HepG2 (cell line): ENCODE data around the gene CAPN13. TPM values are rescaled to one million over a fixed set of nuclear protein-coding genes. Genes with fewer than 3 reads are reported as not detected.

Experiments used
- CBFB ChIP-seq: sonication (generic); formaldehyde crosslinking; IDR thresholded peaks from 2 replicates; pipeline ENCODE4 v1.4.0; 2020; ENCODE audit warnings: missing genetic modification reagents
- CBX1 ChIP-seq: IDR thresholded peaks from one replicate; pipeline ENCODE4 v1.6.1; 2016; ENCODE audit warnings: antibody characterized with exemption, low read depth
- CEBPB ChIP-seq: IDR thresholded peaks from 2 replicates; pipeline ENCODE4 v1.6.1; 2011; ENCODE audit warnings: low read depth, low read length, improper control_type of control experiment, borderline replicate concordance
- DR1 ChIP-seq: sonication (generic); formaldehyde crosslinking; IDR thresholded peaks from 2 replicates; pipeline ENCODE4 v1.8.0; 2021; ENCODE audit warnings: mild to moderate bottlenecking, missing genetic modification reagents, inconsistent platforms
- ERF ChIP-seq: IDR thresholded peaks from 2 replicates; pipeline ENCODE4 v1.6.1; 2018; ENCODE audit warnings: missing biosample characterization, missing genetic modification reagents
- ETV6 ChIP-seq: sonication (generic); formaldehyde crosslinking; conservative IDR thresholded peaks from 2 replicates; pipeline ENCODE4 v1.4.0; 2020; ENCODE audit warnings: missing genetic modification reagents
- FOXA1 ChIP-seq, 2 experiments: fragments of 450-650 bp in 1 of 2; sonication (generic) in 1 of 2; formaldehyde crosslinking in 1 of 2; IDR thresholded peaks; 2 replicates each; pipeline versions ENCODE4 v1.4.0 to v1.6.1; 2016 to 2020; ENCODE audit warnings: missing genetic modification reagents in 1 of 2
- FOXO1 ChIP-seq: sonication (generic); formaldehyde crosslinking; IDR thresholded peaks from 2 replicates; pipeline ENCODE4 v1.4.0; 2020; ENCODE audit warnings: missing genetic modification reagents
- GATAD2A ChIP-seq: IDR thresholded peaks from 2 replicates; pipeline ENCODE4 v1.6.1; 2016
- HNF4G ChIP-seq, 2 experiments: sonication (generic) in 1 of 2; formaldehyde crosslinking in 1 of 2; IDR thresholded peaks; 2 replicates each; pipeline versions ENCODE4 v1.4.0 to v1.6.1; 2011 to 2020; ENCODE audit warnings: borderline replicate concordance in 2 of 2, low read depth in 2 of 2, mild to moderate bottlenecking in 2 of 2, low read length in 1 of 2, missing genetic modification reagents in 1 of 2, moderate library complexity in 1 of 2
- IKZF5 ChIP-seq: IDR thresholded peaks from 2 replicates; pipeline ENCODE4 v1.6.1; 2018; ENCODE audit warnings: missing genetic modification reagents, mild to moderate bottlenecking, missing compliant biosample characterization
- KDM1A ChIP-seq: IDR thresholded peaks from 2 replicates; pipeline ENCODE4 v1.6.1; 2016; ENCODE audit warnings: missing compliant biosample characterization
- KDM2A ChIP-seq: sonication (generic); formaldehyde crosslinking; IDR thresholded peaks from 2 replicates; pipeline ENCODE4 v1.4.0; 2020; ENCODE audit warnings: low read depth, missing genetic modification reagents, borderline replicate concordance
- MAFF ChIP-seq: IDR thresholded peaks from 2 replicates; pipeline ENCODE4 v1.6.1; 2011; ENCODE audit warnings: low read depth, low read length, improper control_type of control experiment
- MIXL1 ChIP-seq: IDR thresholded peaks from 2 replicates; pipeline ENCODE4 v1.6.1; 2016
- NCOR1 ChIP-seq: fragments of 200-600 bp; sonication (generic); IDR thresholded peaks from 2 replicates; pipeline ENCODE4 v1.7.0; 2017; ENCODE audit warnings: antibody characterized with exemption, low read length, borderline replicate concordance
- PCBP2 ChIP-seq: fragments of 200-400 bp; formaldehyde crosslinking; optimal IDR thresholded peaks from 2 replicates; pipeline ENCODE3; 2018; ENCODE audit warnings: low read length, low read depth; ENCODE audit not compliant: poor library complexity, severe bottlenecking
- PRPF4 ChIP-seq: fragments of 200-400 bp; formaldehyde crosslinking; IDR thresholded peaks from 2 replicates; pipeline ENCODE4 v1.6.1; 2016; ENCODE audit warnings: low read length, low read depth; ENCODE audit not compliant: poor library complexity, severe bottlenecking
- SMYD3 ChIP-seq: sonication (generic); formaldehyde crosslinking; IDR thresholded peaks from 2 replicates; pipeline ENCODE4 v1.8.1; 2023; ENCODE audit warnings: mild to moderate bottlenecking, missing genetic modification reagents
- SP1 ChIP-seq, 2 experiments: fragments of 450-650 bp in 1 of 2; sonication (generic) in 1 of 2; formaldehyde crosslinking in 1 of 2; IDR thresholded peaks; 2 replicates each; pipeline versions ENCODE4 v1.4.0 to v1.6.1; 2016 to 2020; ENCODE audit warnings: missing genetic modification reagents in 1 of 2
- ZKSCAN1 ChIP-seq: fragments of 150-350 bp; IDR thresholded peaks from 2 replicates; pipeline ENCODE4 v1.6.1; 2014; ENCODE audit warnings: low read length
- ZNF253 ChIP-seq: sonication (generic); formaldehyde crosslinking; IDR thresholded peaks from 2 replicates; pipeline ENCODE4 v1.8.0; 2022; ENCODE audit warnings: mild to moderate bottlenecking, missing genetic modification reagents, borderline replicate concordance
- ZNF326 ChIP-seq: sonication (generic); formaldehyde crosslinking; IDR thresholded peaks from 2 replicates; pipeline ENCODE4 v1.4.0; 2020; ENCODE audit warnings: missing genetic modification reagents, borderline replicate concordance
- ZNF331 ChIP-seq: sonication (generic); formaldehyde crosslinking; IDR thresholded peaks from 2 replicates; pipeline ENCODE4 v1.4.0; 2020; ENCODE audit warnings: missing genetic modification reagents
- ZNF644 ChIP-seq: IDR thresholded peaks from 2 replicates; pipeline ENCODE4 v1.6.1; 2016; ENCODE audit warnings: low read depth
- ZNF782 ChIP-seq: sonication (generic); formaldehyde crosslinking; IDR thresholded peaks from 2 replicates; pipeline ENCODE4 v1.4.0; 2020; ENCODE audit warnings: missing genetic modification reagents, mild to moderate bottlenecking, borderline replicate concordance
- polyA plus RNA-seq, 8 experiments: library from polyadenylated mRNA; depleted of rRNA in 3 of 8; stranded (reverse) in 7 of 8; unstranded in 1 of 8; fragments of >200 nt; fragmentation: Illumina TruSeq in 4 of 8; extraction: Trizol in 4 of 8; gene quantifications; 2 replicates each; pipeline versions ENCODE4 v1.2.1 to v1.2.3, GENCODE V29; 2011 to 2016; ENCODE audit warnings: low read depth in 4 of 8, missing spikeins in 1 of 8, mixed read lengths in 1 of 8; ENCODE audit not compliant: insufficient read depth in 1 of 8
- total RNA-seq, 5 experiments: library from RNA; depleted of rRNA; stranded (reverse); fragments of >200 nt; fragmentation: Illumina TruSeq; extraction: Trizol; gene quantifications; 2 replicates each; pipeline ENCODE4 v1.2.3, GENCODE V29; 2016; ENCODE audit warnings: low read depth in 1 of 5
- TF ChIP-seq, protein P1 (sequence below): sonication (generic); formaldehyde crosslinking; IDR thresholded peaks from 2 replicates; pipeline ENCODE4 v1.4.0; 2020; ENCODE audit warnings: missing genetic modification reagents, borderline replicate concordance

CAPN13 gene
- total and polyA plus RNA-seq, 2 of the 13 experiments (the other 11 are each of a cell fraction or from before 2014, with no cell fraction given) = not detected

DNA sequence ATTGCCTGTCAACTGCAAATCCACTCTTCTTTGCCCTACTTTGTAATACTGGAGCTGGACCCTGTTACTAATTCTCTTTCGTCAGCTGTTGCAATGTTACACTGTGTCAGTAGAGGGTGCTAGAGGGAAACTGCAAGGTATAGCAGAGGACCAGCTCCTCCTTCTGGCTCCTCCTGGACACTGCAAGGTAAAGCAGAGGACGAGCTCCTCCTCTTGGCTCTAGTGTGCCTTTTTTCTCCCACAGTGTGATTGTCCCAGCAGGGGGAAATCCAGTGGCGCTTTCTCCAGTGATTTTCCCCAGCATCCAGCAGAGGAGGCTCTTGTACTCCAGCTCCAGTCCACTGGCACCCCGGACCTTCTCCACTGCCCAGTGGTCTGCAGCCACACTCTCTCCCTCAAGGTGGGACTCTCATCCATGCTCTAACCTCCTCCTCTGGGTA is 95.6 kb downstream of the CAPN13 start (continued):
- TF ChIP-seq SP1 (IDR thresholded peaks at IDR 0.05) = no peak
- TF ChIP-seq SP1 (CRISPR knock-in tag; IDR thresholded peaks at IDR 0.05) = peak; percentile 45; the same call in 1 of the 2 replicates
- TF ChIP-seq KDM2A = peak; percentile 65; the same call in 1 of the 2 replicates
- TF ChIP-seq ZNF331 (CRISPR knock-in tag) = peak; percentile 88
- TF ChIP-seq SMYD3 (CRISPR knock-in tag) = 0 out of 2 replicates have a peak, but pooled peaks have one; percentile 47
- peak; percentile 29; the same call in 1 of the 2 replicates for TF ChIP-seq ZNF782
- TF ChIP-seq ZNF253 (CRISPR knock-in tag) = no peak
- peak; percentile 75 for TF ChIP-seq GATAD2A
- TF ChIP-seq, protein P1, sequence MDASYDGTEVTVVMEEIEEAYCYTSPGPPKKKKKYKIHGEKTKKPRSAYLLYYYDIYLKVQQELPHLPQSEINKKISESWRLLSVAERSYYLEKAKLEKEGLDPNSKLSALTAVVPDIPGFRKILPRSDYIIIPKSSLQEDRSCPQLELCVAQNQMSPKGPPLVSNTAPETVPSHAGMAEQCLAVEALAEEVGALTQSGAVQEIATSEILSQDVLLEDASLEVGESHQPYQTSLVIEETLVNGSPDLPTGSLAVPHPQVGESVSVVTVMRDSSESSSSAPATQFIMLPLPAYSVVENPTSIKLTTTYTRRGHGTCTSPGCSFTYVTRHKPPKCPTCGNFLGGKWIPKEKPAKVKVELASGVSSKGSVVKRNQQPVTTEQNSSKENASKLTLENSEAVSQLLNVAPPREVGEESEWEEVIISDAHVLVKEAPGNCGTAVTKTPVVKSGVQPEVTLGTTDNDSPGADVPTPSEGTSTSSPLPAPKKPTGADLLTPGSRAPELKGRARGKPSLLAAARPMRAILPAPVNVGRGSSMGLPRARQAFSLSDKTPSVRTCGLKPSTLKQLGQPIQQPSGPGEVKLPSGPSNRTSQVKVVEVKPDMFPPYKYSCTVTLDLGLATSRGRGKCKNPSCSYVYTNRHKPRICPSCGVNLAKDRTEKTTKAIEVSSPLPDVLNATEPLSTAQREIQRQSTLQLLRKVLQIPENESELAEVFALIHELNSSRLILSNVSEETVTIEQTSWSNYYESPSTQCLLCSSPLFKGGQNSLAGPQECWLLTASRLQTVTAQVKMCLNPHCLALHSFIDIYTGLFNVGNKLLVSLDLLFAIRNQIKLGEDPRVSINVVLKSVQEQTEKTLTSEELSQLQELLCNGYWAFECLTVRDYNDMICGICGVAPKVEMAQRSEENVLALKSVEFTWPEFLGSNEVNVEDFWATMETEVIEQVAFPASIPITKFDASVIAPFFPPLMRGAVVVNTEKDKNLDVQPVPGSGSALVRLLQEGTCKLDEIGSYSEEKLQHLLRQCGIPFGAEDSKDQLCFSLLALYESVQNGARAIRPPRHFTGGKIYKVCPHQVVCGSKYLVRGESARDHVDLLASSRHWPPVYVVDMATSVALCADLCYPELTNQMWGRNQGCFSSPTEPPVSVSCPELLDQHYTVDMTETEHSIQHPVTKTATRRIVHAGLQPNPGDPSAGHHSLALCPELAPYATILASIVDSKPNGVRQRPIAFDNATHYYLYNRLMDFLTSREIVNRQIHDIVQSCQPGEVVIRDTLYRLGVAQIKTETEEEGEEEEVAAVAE = 0 out of 2 replicates have a peak, but pooled peaks have one; percentile 27
- no peak for TF ChIP-seq DR1 (CRISPR knock-in tag)
- TF ChIP-seq MIXL1 (CRISPR knock-in tag) = peak; percentile 71; the same call in 1 of the 2 replicates
- no peak for TF ChIP-seq CBFB (CRISPR knock-in tag)
- TF ChIP-seq ZKSCAN1 = peak; percentile 73
- TF ChIP-seq CEBPB = peak; percentile 73
- TF ChIP-seq NCOR1 = no peak
- TF ChIP-seq ERF (CRISPR knock-in tag) = peak; percentile 79; the same call in 1 of the 2 replicates
- peak; percentile 75 for TF ChIP-seq PRPF4
- peak; percentile 89; the same call in 1 of the 2 replicates for TF ChIP-seq IKZF5 (CRISPR knock-in tag)
- no peak for TF ChIP-seq KDM1A (CRISPR knock-in tag)
- no peak for TF ChIP-seq HNF4G (IDR thresholded peaks at IDR 0.05; ENCODE audit: borderline replicate concordance, low read depth, low read length)
- TF ChIP-seq HNF4G (CRISPR knock-in tag; IDR thresholded peaks at IDR 0.05; ENCODE audit: borderline replicate concordance, low read depth) = no peak
- TF ChIP-seq ZNF326 (CRISPR knock-in tag) = no peak
- TF ChIP-seq PCBP2 = no peak
- TF ChIP-seq CBX1 = peak; percentile 73
- TF ChIP-seq ETV6 = no peak; the same call in 1 of the 2 replicates
- peak; percentile 44; the same call in 1 of the 2 replicates for TF ChIP-seq ZNF644 (CRISPR knock-in tag)
- TF ChIP-seq FOXO1 (CRISPR knock-in tag) = peak; percentile 63; the same call in 1 of the 2 replicates
- no peak for TF ChIP-seq FOXA1 (IDR thresholded peaks at IDR 0.05)
- TF ChIP-seq FOXA1 (CRISPR knock-in tag; IDR thresholded peaks at IDR 0.05) = peak; percentile 73
- peak; percentile 41; the same call in 1 of the 2 replicates for TF ChIP-seq MAFF
